NCI-H1105 treated with DMSO at 0.1 percent for 48 hours (cell line): ENCODE data around the gene SLC6A17.

Experiments used
- DNase-seq: peaks from one replicate; lab custom pipeline; 2025; lab: John Stamatoyannopoulos, UW

SLC6A17 gene

GRCh38 chr1:110242062-110242461 is 91.8 kb downstream of the SLC6A17 start:
- no peak for DNase-seq

GRCh38 chr1:110242731-110243130 is 92.4 kb downstream of the SLC6A17 start:
- DNase-seq: no peak

- no peak for DNase-seq
Measured at GRCh38 chr1:110243146-110243545, 92.9 kb downstream of the SLC6A17 start.

- DNase-seq: no peak
Measured at GRCh38 chr1:110243574-110243973, 93.3 kb downstream of the SLC6A17 start.

GRCh38 chr1:110245876-110246620 is 95.8 kb downstream of the SLC6A17 start:
- no peak for DNase-seq

GRCh38 chr1:110248746-110249145 is 98.5 kb downstream of the SLC6A17 start:
- no peak for DNase-seq

- DNase-seq: no peak
Measured at GRCh38 chr1:110249256-110249655, 99.0 kb downstream of the SLC6A17 start.

- DNase-seq: no peak
Measured at GRCh38 chr1:110250008-110250407, 99.7 kb downstream of the SLC6A17 start.

- no peak for DNase-seq
Measured at GRCh38 chr1:110250749-110251148, 100.5 kb downstream of the SLC6A17 start.
